ENCODE data around the gene PRDM11.
A peak's percentile ranks its signal among the peaks of the same experiment; 100 is the strongest.

PRDM11 gene

GRCh38 chr11:45104006-45104789, 42.2 kb upstream of the PRDM11 start:
- DNase-seq (ENCODE audit: low spot score) = no peak
- TF ChIP-seq CTCF (IDR thresholded peaks at IDR 0.05; ENCODE audit: extremely low read depth, missing control alignments) = no peak

- no peak for DNase-seq (ENCODE audit: low spot score)
- TF ChIP-seq CTCF (IDR thresholded peaks at IDR 0.05; ENCODE audit: extremely low read depth, missing control alignments) = no peak
Measured at GRCh38 chr11:45104790-45105084, 41.7 kb upstream of the PRDM11 start.

GRCh38 chr11:45105233-45105983, 41.0 kb upstream of the PRDM11 start:
- peak; percentile 72 for TF ChIP-seq CTCF (IDR thresholded peaks at IDR 0.05; ENCODE audit: extremely low read depth, missing control alignments)
- peak; percentile 65 for DNase-seq (ENCODE audit: low spot score)

- DNase-seq (ENCODE audit: low spot score) = no peak
- TF ChIP-seq CTCF (IDR thresholded peaks at IDR 0.05; ENCODE audit: extremely low read depth, missing control alignments) = no peak
Measured at GRCh38 chr11:45105984-45106375, 40.5 kb upstream of the PRDM11 start.

GRCh38 chr11:45106440-45106839, 40.0 kb upstream of the PRDM11 start:
- TF ChIP-seq CTCF (IDR thresholded peaks at IDR 0.05; ENCODE audit: extremely low read depth, missing control alignments) = no peak
- DNase-seq (ENCODE audit: low spot score) = peak; percentile 1

GRCh38 chr11:45107029-45107428, 39.4 kb upstream of the PRDM11 start:
- no peak for DNase-seq (ENCODE audit: low spot score)
- TF ChIP-seq CTCF (IDR thresholded peaks at IDR 0.05; ENCODE audit: extremely low read depth, missing control alignments) = no peak
